Breast epithelium (tissue), 4 donors: Measurements from ENCODE around the gene SHC3. TPM values are rescaled to one million over a fixed set of nuclear protein-coding genes. Genes with fewer than 3 reads are reported as not detected.
A peak's percentile ranks its signal among the peaks of the same experiment; 100 is the strongest.

Source experiments
- DNase-seq, 2 donors: peaks; one replicate each; pipeline ENCODE4 v3.0.0-alpha.2; 2019; ENCODE audit warnings: low spot score in 2 of 2
- H3K27ac ChIP-seq, 2 donors: fragments of 200-600 bp; sonication (generic) in 1 of 2; one replicate each; pipeline ENCODE4 v1.5.1; 2016 to 2019; ENCODE audit warnings: mild to moderate bottlenecking in 1 of 2
- H3K27me3 ChIP-seq, 2 donors: fragments of 200-600 bp; sonication (generic) in 1 of 2; one replicate each; pipeline versions ENCODE4 v1.5.1 to v1.6.0; 2017 to 2019; ENCODE audit warnings: control low read depth in 1 of 2, mild to moderate bottlenecking in 1 of 2
- H3K36me3 ChIP-seq: fragments of 200-600 bp; one replicate; pipeline ENCODE4 v1.5.1; 2019
- H3K4me1 ChIP-seq, 2 donors: fragments of 200-600 bp; sonication (generic); one replicate each; pipeline ENCODE4 v1.5.1; 2016 to 2019; ENCODE audit warnings: control low read depth in 1 of 2
- H3K4me3 ChIP-seq, 3 donors: fragments of 200-600 bp; sonication (generic); 1 replicate in 2 of 3; 2 replicates in 1 of 3; pipeline ENCODE4 v1.5.1; 2016 to 2019; ENCODE audit warnings: mild to moderate bottlenecking in 3 of 3, moderate library complexity in 2 of 3
- H3K9me3 ChIP-seq, 2 donors: fragments of 200-600 bp; sonication (generic) in 1 of 2; one replicate each; pipeline ENCODE4 v1.5.1; 2016 to 2019; ENCODE audit warnings: control low read depth in 1 of 2
- POLR2A ChIP-seq: fragments of 450-650 bp; IDR thresholded peaks from one replicate; pipeline ENCODE4 v1.6.1; 2016; ENCODE audit warnings: antibody characterized with exemption, mild to moderate bottlenecking, moderate library complexity
- POLR2AphosphoS5 ChIP-seq, 3 donors: sonication (generic); formaldehyde crosslinking; IDR thresholded peaks; one replicate each; pipeline ENCODE4 v1.6.1; 2017; ENCODE audit warnings: antibody characterized with exemption in 3 of 3
- intact Hi-C: fragments of 100-400 bp; cut with DNase I; formaldehyde crosslinking; loops from one replicate; pipeline ENCODE4 v1.15.1; 2023; ENCODE audit warnings: low total_unique reads
- total RNA-seq, 3 donors: library from RNA; depleted of rRNA; stranded (reverse); fragments of >200 nt; gene quantifications; one replicate each; pipeline ENCODE4 v1.1.0, GENCODE V29; 2016
- TF ChIP-seq, protein P1 (sequence below), 3 donors: fragments of 450-650 bp; IDR thresholded peaks; one replicate each; pipeline ENCODE4 v1.5.1; 2016 to 2017; ENCODE audit warnings: antibody characterized with exemption in 3 of 3, mild to moderate bottlenecking in 3 of 3, moderate library complexity in 3 of 3

Gene SHC3
- total RNA-seq, 3 donors from 2014 or later: 1.0 to 6.7 (median 2.3) TPM

DNA sequence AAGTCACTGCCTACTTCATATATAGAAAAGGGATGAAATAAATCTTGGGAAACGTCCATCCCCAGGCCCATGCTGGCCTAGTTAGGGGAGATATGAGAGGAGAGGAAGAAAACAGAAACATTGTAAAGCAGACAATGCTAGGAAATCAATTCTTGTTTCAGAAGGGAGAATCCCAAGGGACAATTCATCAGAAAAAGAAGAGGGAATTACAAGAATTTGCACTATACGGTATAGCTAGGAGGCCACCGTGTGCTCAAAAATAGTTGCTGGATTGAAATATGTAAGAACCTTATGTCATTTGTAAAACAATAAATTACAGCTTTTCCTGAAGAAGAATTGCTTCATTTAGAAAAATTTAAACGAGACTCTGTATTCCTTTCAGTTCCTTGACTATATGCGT, 8.3 kb upstream of the SHC3 start:
- TF ChIP-seq, protein P1, sequence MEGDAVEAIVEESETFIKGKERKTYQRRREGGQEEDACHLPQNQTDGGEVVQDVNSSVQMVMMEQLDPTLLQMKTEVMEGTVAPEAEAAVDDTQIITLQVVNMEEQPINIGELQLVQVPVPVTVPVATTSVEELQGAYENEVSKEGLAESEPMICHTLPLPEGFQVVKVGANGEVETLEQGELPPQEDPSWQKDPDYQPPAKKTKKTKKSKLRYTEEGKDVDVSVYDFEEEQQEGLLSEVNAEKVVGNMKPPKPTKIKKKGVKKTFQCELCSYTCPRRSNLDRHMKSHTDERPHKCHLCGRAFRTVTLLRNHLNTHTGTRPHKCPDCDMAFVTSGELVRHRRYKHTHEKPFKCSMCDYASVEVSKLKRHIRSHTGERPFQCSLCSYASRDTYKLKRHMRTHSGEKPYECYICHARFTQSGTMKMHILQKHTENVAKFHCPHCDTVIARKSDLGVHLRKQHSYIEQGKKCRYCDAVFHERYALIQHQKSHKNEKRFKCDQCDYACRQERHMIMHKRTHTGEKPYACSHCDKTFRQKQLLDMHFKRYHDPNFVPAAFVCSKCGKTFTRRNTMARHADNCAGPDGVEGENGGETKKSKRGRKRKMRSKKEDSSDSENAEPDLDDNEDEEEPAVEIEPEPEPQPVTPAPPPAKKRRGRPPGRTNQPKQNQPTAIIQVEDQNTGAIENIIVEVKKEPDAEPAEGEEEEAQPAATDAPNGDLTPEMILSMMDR (IDR thresholded peaks at IDR 0.05): no peak
- TF ChIP-seq POLR2A (no peak), POLR2AphosphoS5 (IDR thresholded peaks at IDR 0.05) (no peak)
- intact Hi-C loops: no loop called here

DNA sequence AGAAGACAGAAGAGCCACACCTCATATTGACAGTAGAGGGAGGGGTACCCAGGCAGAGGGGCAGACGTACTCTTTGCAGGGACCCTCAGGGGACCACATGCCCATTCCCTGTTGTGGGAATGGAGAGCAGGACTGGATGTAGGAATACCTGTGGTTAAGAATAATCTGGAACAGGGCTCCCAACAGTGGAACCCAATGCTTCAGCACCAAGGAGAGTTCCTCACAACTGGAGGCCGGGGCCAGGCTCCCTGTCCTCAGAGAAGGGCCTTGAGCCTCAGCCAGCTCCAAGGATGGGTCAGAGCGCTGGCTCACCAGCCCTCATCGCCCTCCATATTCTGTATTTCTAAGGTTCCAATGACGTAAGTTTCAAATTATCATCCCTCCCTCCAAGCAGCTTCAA, 7.4 kb upstream of the SHC3 start:
- H3K27ac ChIP-seq: no peak overlapping the region
- H3K36me3 ChIP-seq: no peaks in the 10 kb centered on the region
- H3K4me3 ChIP-seq: no peak overlapping the region
- no peaks in the 10 kb centered on the region for H3K4me1 ChIP-seq
- H3K27me3 ChIP-seq: no peaks in the 10 kb centered on the region
- no peak for DNase-seq
- H3K9me3 ChIP-seq: no peaks in the 10 kb centered on the region
- intact Hi-C loops: no loop called here
- no peak for TF ChIP-seq POLR2AphosphoS5 (IDR thresholded peaks at IDR 0.05)
- no peak for TF ChIP-seq POLR2A
- TF ChIP-seq, protein P1 (IDR thresholded peaks at IDR 0.05): no peak

More for the DNA sequence above, 8.3 kb upstream of the SHC3 start:
- Histone ChIP-seq H3K36me3 (no peaks in the 10 kb centered on the region), H3K4me1 (no peaks in the 10 kb centered on the region), H3K27me3 (no peaks in the 10 kb centered on the region), H3K9me3 (no peaks in the 10 kb centered on the region), H3K4me3 (no peak overlapping the region), H3K27ac (no peak overlapping the region)
- DNase-seq: no peak

DNA sequence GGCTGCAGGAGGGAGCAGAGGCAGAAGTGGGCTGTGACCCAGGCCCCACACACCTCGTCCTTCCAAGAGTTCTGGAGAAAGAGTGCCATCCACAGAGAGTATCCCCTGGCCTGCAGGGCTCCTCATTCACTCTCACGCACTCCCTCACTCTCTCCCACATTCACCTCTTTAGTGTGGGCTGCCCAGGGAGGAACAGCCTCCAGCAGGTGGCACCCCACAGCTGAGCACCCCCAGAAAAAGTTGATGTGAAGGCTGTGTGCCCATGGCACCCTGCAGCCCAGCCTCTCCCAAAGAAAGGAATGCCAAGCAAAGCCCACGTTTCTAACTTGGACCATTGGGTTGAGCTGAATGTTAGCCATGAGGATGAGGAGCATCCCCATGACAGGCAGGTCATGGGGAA, 4.5 kb upstream of the SHC3 start:
- peaks cover 3 to 6% of the 10 kb centered on the region in 2 donors for H3K27me3 ChIP-seq
- no peak for DNase-seq
- no peaks in the 10 kb centered on the region for H3K9me3 ChIP-seq
- H3K4me1 ChIP-seq: no peaks in the 10 kb centered on the region
- H3K27ac ChIP-seq: no peak overlapping the region
- H3K4me3 ChIP-seq: no peak overlapping the region
- TF ChIP-seq, protein P1 (IDR thresholded peaks at IDR 0.05): no peak
- TF ChIP-seq POLR2A (no peak), POLR2AphosphoS5 (IDR thresholded peaks at IDR 0.05) (no peak)
- no peaks in the 10 kb centered on the region for H3K36me3 ChIP-seq
- intact Hi-C loops: no loop called here

DNA sequence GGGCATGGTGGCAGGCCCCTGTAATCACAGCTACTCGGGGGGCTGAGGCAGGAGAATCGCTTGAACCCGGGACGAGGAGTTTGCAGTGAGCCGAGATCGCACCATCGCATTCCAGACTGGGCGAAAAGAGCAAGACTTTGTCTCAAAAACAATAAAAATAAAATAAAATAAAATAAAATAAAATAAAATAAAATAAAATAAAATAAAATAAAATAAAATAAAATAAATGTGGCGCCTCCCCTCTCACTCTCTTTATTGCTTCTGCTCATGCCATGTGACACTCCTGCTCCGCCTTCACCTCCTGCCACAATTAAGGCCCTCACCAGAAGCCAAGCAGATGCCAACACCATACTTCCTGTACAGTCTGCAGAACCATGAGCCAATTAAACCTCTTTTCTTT, 3.8 kb upstream of the SHC3 start:
- Histone ChIP-seq H3K4me1 (peaks cover 0 to 5% of the 10 kb centered on the region in 2 donors), H3K9me3 (no peaks in the 10 kb centered on the region), H3K36me3 (no peaks in the 10 kb centered on the region), H3K27ac (no peak overlapping the region), H3K27me3 (peaks cover 7 to 11% of the 10 kb centered on the region in 2 donors), H3K4me3 (no peak overlapping the region)
- no peak for DNase-seq
- intact Hi-C loops: no loop called here
- TF ChIP-seq POLR2AphosphoS5 (IDR thresholded peaks at IDR 0.05): no peak
- TF ChIP-seq, protein P1 (IDR thresholded peaks at IDR 0.05): no peak
- TF ChIP-seq POLR2A: no peak

DNA sequence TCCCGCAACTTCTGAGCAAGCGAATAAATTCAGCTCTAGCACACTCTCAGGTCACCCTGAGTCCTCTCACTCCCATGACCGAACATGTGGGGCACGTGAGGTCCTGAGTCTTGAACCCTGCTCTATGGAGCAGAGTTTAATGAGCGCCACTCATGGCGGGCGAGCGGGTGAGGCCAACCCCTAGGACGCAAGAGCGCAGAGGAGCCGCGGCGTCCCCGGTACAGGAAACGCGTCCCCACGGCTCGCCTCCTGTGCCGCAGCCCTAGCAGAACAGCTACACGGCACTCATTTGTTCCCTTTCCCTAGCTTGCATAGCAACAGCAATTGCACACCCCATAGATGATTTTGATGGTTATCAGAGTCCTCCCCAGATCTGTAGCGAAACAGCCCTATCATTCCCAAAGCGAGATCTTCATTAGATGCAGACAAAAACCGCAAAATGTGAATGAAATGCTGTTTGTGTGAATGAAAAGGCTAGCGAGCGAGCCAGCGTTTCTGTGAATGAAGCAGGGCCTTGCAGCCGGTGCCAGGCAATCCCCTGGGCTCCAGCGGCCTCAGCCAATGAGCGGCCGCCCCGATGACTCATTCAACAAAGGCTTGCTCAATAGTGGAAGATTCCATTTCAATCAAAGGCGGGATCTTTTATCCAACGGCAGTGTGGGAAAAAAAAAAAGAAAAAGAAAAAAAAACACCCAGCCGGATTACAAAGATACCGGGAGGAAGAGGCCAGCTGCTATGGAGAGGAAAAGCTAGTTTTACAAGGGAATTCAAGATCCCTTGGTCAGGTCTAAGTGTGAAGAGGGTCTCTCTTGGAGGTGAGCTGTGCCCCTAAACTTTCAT, 1.5 kb upstream of the SHC3 start:
- Histone ChIP-seq H3K27ac (peak overlapping the region; percentile 69 to 76), H3K36me3 (no peaks in the 10 kb centered on the region), H3K27me3 (peaks cover 7 to 16% of the 10 kb centered on the region in 2 donors), H3K4me3 (peak overlapping the region; percentile 30 to 61 (median 45)), H3K4me1 (peaks cover 0 to 5% of the 10 kb centered on the region in 2 donors), H3K9me3 (no peaks in the 10 kb centered on the region)
- intact Hi-C loops: no loop called here
- DNase-seq: peak; percentile 82 to 89
- TF ChIP-seq POLR2A (no peak), POLR2AphosphoS5 (IDR thresholded peaks at IDR 0.05) (peak; percentile 58 to 70 (median 61))
